ENCODE measurements around the gene LMX1A.

LMX1A gene

GRCh38 chr1:165365341-165365740 lies 8.8 kb upstream of the LMX1A start:
- DNase-seq = no peak

- peak; percentile 78 for DNase-seq
Observed at GRCh38 chr1:165364568-165365133, 8.1 kb upstream of the LMX1A start.

GRCh38 chr1:165356876-165357275 lies 361 bp upstream of the LMX1A start:
- DNase-seq = no peak

GRCh38 chr1:165355139-165355976 lies 1.2 kb downstream of the LMX1A start:
- DNase-seq = no peak

- no peak for DNase-seq
Observed at GRCh38 chr1:165354739-165355138, 1.8 kb downstream of the LMX1A start.

- no peak for DNase-seq
Observed at GRCh38 chr1:165353731-165354671, 2.5 kb downstream of the LMX1A start.

- no peak for DNase-seq
Observed at GRCh38 chr1:165352442-165353293, 3.8 kb downstream of the LMX1A start.

- DNase-seq = no peak
Observed at GRCh38 chr1:165351863-165352441, 4.6 kb downstream of the LMX1A start.

GRCh38 chr1:165350840-165351239 lies 5.7 kb downstream of the LMX1A start:
- no peak for DNase-seq

GRCh38 chr1:165345502-165345901 lies 11.0 kb downstream of the LMX1A start:
- DNase-seq = no peak

GRCh38 chr1:165344736-165345135 lies 11.8 kb downstream of the LMX1A start:
- no peak for DNase-seq

GRCh38 chr1:165344198-165344597 lies 12.3 kb downstream of the LMX1A start:
- DNase-seq = no peak

- DNase-seq = no peak
Observed at GRCh38 chr1:165342587-165342986, 13.9 kb downstream of the LMX1A start.

- peak; percentile 45 for DNase-seq
Observed at GRCh38 chr1:165342168-165342567, 14.3 kb downstream of the LMX1A start.

GRCh38 chr1:165339164-165339563 lies 17.4 kb downstream of the LMX1A start:
- no peak for DNase-seq

GRCh38 chr1:165330483-165330882 lies 26.0 kb downstream of the LMX1A start:
- no peak for DNase-seq

GRCh38 chr1:165329104-165329503 lies 27.4 kb downstream of the LMX1A start:
- no peak for DNase-seq

GRCh38 chr1:165328136-165328535 lies 28.4 kb downstream of the LMX1A start:
- no peak for DNase-seq

GRCh38 chr1:165327538-165327937 lies 29.0 kb downstream of the LMX1A start:
- no peak for DNase-seq

GRCh38 chr1:165325460-165326203 lies 30.9 kb downstream of the LMX1A start:
- no peak for DNase-seq

GRCh38 chr1:165324050-165324449 lies 32.5 kb downstream of the LMX1A start:
- DNase-seq = no peak

Measured in left hindlimb (tissue), 1 donor.